Measurements from ENCODE around the gene BRME1. TPM values are rescaled to one million over a fixed set of nuclear protein-coding genes. Genes with fewer than 3 reads are reported as not detected.

BRME1 gene
- total RNA-seq, 4 donors from 2014 or later, result 0.34 to 1.7 (median 1.0) TPM

DNA sequence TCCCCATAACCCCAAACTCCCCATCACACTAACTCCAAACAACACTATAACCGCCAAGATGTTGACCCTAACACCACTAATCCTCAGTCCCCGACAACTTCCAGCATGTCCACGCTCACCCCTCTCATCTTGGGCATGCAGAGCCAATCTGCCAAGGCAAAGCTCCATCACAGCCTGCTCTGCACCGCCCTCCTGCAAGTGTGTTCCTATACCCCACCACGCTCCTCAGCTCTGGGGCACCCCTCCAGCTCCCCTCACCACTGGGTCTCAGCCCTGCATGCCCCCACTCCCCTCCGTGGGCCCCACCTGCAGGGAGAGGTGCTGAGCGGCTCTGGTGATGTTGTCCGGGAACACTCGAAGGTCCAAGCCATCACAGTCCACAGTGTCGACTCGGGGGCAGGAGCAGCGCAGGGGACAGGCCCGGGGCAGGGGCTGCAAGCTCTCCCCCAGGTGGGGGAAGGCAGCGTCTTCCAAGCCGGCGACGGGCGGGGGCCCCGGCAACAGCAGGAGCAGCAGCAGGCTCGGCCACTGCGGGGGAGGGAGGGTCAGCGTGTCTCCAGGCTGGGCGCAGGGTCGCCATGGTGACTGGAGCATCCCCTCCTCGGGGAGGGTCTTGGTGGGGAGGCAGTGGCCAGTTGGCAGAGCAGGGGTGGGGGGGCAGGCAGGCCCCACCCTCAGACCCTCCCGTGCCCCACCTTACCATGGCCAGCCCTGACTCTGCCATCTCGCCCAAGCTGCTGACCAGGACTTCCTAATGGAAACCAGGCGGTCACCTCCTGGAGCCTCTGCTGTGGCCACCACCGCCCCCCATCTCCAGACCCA, 31.8 kb upstream of the BRME1 start:
- 12 to 23% methylated on average over 16 to 17 of the region's 29 CpGs for WGBS, 2 donors
- Histone ChIP-seq H3K4me1 (no peaks in the 10 kb centered on the region), H3K4me3 (replicated peaks in 1 of 3) (no peak overlapping the region), H3K9me3 (no peaks in the 10 kb centered on the region), H3K27ac (no peak overlapping the region), H3K36me3 (no peaks in the 10 kb centered on the region), H3K27me3 (peaks cover 8% of the 10 kb centered on the region)
- no peak for DNase-seq
- intact Hi-C loops (cut with DNase I), result no loop called here
- TF ChIP-seq POLR2A (IDR thresholded peaks at IDR 0.05), result no peak
- TF ChIP-seq, protein P1, sequence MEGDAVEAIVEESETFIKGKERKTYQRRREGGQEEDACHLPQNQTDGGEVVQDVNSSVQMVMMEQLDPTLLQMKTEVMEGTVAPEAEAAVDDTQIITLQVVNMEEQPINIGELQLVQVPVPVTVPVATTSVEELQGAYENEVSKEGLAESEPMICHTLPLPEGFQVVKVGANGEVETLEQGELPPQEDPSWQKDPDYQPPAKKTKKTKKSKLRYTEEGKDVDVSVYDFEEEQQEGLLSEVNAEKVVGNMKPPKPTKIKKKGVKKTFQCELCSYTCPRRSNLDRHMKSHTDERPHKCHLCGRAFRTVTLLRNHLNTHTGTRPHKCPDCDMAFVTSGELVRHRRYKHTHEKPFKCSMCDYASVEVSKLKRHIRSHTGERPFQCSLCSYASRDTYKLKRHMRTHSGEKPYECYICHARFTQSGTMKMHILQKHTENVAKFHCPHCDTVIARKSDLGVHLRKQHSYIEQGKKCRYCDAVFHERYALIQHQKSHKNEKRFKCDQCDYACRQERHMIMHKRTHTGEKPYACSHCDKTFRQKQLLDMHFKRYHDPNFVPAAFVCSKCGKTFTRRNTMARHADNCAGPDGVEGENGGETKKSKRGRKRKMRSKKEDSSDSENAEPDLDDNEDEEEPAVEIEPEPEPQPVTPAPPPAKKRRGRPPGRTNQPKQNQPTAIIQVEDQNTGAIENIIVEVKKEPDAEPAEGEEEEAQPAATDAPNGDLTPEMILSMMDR (IDR thresholded peaks at IDR 0.05), result no peak

DNA sequence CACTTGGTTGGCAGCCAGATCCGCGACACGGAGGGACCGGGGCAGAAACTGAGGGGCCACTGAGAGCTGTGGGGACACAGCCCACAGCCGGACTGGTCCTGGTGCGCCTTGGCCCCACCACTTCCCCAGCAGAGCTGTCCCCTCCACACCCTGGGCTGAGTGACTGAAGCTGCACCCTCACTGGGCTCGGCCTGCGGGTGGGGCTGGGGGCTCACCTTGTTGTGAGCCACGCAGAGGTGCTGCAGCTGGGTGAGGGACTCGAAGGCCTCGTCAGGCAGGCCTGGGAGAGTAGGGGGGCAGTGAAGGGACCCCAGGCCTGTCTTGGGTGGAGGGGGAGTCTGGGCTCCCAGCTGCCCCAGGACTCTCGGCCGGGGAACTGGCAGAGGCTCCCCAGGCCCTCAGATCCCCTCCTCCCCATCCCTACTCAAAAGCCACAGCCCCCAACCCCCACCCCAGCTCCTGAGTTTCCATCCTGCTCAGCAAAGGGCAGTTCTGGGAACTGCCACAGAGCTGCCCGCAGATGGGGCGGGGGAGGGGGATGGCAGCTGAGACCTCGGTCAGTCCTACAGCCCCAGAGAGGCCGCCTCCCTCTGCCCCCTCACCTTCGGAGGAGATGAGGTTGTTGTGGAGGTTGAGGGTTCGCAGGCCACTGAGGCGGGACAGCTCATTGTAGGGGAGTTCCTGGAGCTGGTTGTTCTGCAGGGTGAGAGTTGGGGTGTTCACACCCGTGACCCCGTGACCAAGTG, 30.0 kb upstream of the BRME1 start:
- Histone ChIP-seq H3K4me1 (no peaks in the 10 kb centered on the region), H3K4me3 (replicated peaks in 1 of 3) (no peak overlapping the region), H3K36me3 (no peaks in the 10 kb centered on the region), H3K9me3 (no peaks in the 10 kb centered on the region), H3K27me3 (peaks cover 8% of the 10 kb centered on the region), H3K27ac (no peak overlapping the region)
- DNase-seq, result no peak
- WGBS, 2 donors, result 65 to 70% methylated on average over 4 to 16 of the region's 22 CpGs
- TF ChIP-seq, protein P1 (IDR thresholded peaks at IDR 0.05), result no peak
- TF ChIP-seq POLR2A (IDR thresholded peaks at IDR 0.05), result no peak
- intact Hi-C loops (cut with DNase I), result no loop called here

DNA sequence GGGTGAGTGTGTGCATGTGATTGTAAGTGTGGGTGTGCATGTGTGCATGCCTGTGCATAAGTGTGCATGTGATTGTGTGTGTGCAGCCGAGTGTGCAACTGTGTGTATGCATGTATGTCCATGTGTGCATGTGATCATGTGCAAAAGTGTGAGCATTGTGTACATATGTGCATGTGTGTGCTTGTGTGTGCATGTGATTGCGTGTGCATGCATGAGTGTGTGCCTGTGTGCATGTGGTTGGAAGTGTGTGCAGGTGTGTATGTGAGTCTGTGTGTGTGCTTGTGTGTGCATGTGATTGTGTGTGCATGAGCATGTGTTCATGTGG, 28.8 kb upstream of the BRME1 start:
- Histone ChIP-seq H3K36me3 (no peaks in the 10 kb centered on the region), H3K27me3 (peaks cover 8% of the 10 kb centered on the region), H3K9me3 (no peaks in the 10 kb centered on the region), H3K27ac (no peak overlapping the region), H3K4me3 (replicated peaks in 1 of 3) (no peak overlapping the region), H3K4me1 (no peaks in the 10 kb centered on the region)
- no peak for DNase-seq
- 94 to 96% methylated on average over 2 of the region's 2 CpGs for WGBS, 2 donors
- intact Hi-C loops (cut with DNase I), result no loop called here
- TF ChIP-seq, protein P1 (IDR thresholded peaks at IDR 0.05), result no peak
- TF ChIP-seq POLR2A (IDR thresholded peaks at IDR 0.05), result no peak

DNA sequence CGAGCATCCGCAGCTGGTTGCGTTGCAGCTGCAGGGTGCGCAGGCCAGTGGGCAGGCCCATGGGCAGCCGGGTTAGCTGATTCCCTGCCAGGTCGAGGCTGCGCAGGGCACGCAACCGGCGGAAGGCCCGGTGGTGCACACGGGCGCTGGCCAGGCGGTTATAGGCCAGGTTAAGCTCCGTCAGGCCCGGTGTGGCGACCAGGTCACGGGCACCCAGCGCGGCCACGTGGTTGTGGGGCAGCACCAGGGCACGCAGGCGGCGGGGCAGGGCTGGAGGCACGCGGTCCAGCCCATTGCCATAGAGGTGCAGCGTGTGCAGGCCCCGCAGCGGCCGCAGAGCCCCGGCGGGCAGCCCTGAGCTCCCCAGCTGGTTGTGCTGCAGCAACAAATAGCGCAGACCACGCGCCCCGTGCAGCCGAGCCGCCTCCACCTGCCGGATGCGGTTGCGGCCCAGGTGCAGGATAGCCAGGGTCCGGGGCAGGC, 27.0 kb upstream of the BRME1 start:
- DNase-seq, result no peak
- intact Hi-C loops (cut with DNase I), result no loop called here
- Histone ChIP-seq H3K4me3 (replicated peaks in 1 of 3) (no peak overlapping the region), H3K9me3 (no peaks in the 10 kb centered on the region), H3K36me3 (peaks cover 0 to 4% of the 10 kb centered on the region in 2 donors), H3K4me1 (no peaks in the 10 kb centered on the region), H3K27me3 (peaks cover 8% of the 10 kb centered on the region), H3K27ac (no peak overlapping the region)
- 77 to 92% methylated on average over 3 to 32 of the region's 42 CpGs for WGBS, 2 donors
- no peak for TF ChIP-seq POLR2A (IDR thresholded peaks at IDR 0.05)
- TF ChIP-seq, protein P1 (IDR thresholded peaks at IDR 0.05), result no peak

DNA sequence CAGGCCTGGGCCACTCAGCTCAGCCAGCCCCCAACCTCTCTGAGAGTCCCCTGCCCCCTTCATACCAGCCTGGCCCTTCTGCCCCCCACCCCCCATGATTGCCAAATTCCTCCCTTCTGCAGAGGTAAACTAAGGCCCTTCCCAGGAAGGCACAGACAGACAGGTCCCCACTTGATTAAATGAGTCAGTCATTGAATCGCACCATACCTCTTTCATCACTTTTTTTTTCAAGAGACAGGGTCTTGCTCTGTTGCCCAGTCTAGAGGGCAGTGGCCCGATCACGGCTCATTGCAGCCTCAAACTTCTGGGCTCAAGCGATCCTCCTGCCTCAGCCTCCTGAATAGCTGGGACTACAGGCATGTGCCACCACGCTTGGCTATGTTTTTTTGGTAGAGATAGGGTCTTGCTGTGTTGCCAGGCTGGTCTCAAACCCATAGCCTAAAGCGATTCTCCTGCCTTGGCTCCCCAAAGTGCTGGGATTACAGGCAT, 26.3 kb upstream of the BRME1 start:
- H3K4me3 ChIP-seq (replicated peaks in 1 of 3), result no peak overlapping the region
- H3K4me1 ChIP-seq, result no peaks in the 10 kb centered on the region
- H3K27ac ChIP-seq, result no peak overlapping the region
- H3K27me3 ChIP-seq, result peaks cover 8% of the 10 kb centered on the region
- WGBS, 2 donors, result 92 to 95% methylated on average over 6 of the region's 6 CpGs
- no peaks in the 10 kb centered on the region for H3K9me3 ChIP-seq
- intact Hi-C loops (cut with DNase I), result no loop called here
- TF ChIP-seq, protein P1 (IDR thresholded peaks at IDR 0.05), result no peak
- DNase-seq, result no peak
- H3K36me3 ChIP-seq, result peaks cover 0 to 6% of the 10 kb centered on the region in 2 donors
